SU-DHL-6 (cell line): ENCODE data around the gene SGCG.

Source experiments
- H2AFZ ChIP-seq: fragments of 200-600 bp; sonication (generic); 2 replicates; pipeline ENCODE4 v1.6.1; 2014; ENCODE audit warnings: low read depth, mild to moderate bottlenecking, moderate library complexity, mixed read lengths, antibody characterized with exemption, low read length; ENCODE audit not compliant: severe bottlenecking
- H3F3A ChIP-seq: fragments of 200-600 bp; shearing (Covaris generic); 2 replicates; pipeline ENCODE4 v1.6.0; 2016; ENCODE audit warnings: antibody characterized with exemption, mild to moderate bottlenecking; ENCODE audit not compliant: insufficient read depth
- H3K27ac ChIP-seq: fragments of 200-600 bp; sonication (generic); 2 replicates; pipeline ENCODE4 v1.5.1; 2016; ENCODE audit warnings: low read depth, mild to moderate bottlenecking, low read length, moderate library complexity, mixed read lengths
- H3K27me3 ChIP-seq: fragments of 200-600 bp; sonication (generic), shearing (Covaris generic); 2 replicates; pipeline ENCODE4 v1.6.0; 2014; ENCODE audit warnings: mild to moderate bottlenecking, low read length
- H3K36me3 ChIP-seq: fragments of 200-600 bp; sonication (generic); 2 replicates; pipeline ENCODE4 v1.6.1; 2014; ENCODE audit warnings: mild to moderate bottlenecking, low read length, mixed read lengths
- H3K4me2 ChIP-seq: fragments of 300-600, 200-600 bp; shearing (Covaris generic), sonication (generic); 2 replicates; pipeline ENCODE4 v1.6.0; 2014; ENCODE audit warnings: low read length, low read depth, mild to moderate bottlenecking; ENCODE audit not compliant: poor library complexity, severe bottlenecking
- H3K4me3 ChIP-seq: fragments of 200-600 bp; sonication (generic); 2 replicates; pipeline ENCODE4 v1.5.1; 2014; ENCODE audit warnings: antibody characterized with exemption, low read length, mild to moderate bottlenecking, mixed read lengths; ENCODE audit not compliant: insufficient read depth, poor library complexity, severe bottlenecking
- H3K79me2 ChIP-seq: fragments of 200-600 bp; sonication (generic); 2 replicates; pipeline ENCODE4 v1.6.1; 2014; ENCODE audit warnings: mild to moderate bottlenecking, low read length, moderate library complexity; ENCODE audit not compliant: insufficient read depth
- H3K9ac ChIP-seq: fragments of 200-600 bp; sonication (generic); 2 replicates; pipeline ENCODE4 v1.7.0; 2014; ENCODE audit warnings: mild to moderate bottlenecking, low read length
- H3K9me2 ChIP-seq: fragments of 200-600 bp; sonication (generic); replicated peaks from 2 replicates; pipeline ENCODE4 v1.6.1; 2014; ENCODE audit warnings: low read length; ENCODE audit not compliant: insufficient read depth
- H3K9me3 ChIP-seq: fragments of 200-600 bp; sonication (generic); 2 replicates; pipeline ENCODE4 v1.6.1; 2014; ENCODE audit warnings: low read length, mixed read lengths; ENCODE audit not compliant: insufficient read depth
- H4K20me1 ChIP-seq: fragments of 200-600 bp; sonication (generic); 2 replicates; pipeline ENCODE4 v1.6.1; 2014; ENCODE audit warnings: low read depth, mild to moderate bottlenecking, antibody characterized with exemption, low read length, moderate library complexity, mixed read lengths
- EZH2phosphoT487 ChIP-seq: fragments of 200-600 bp; sonication (generic), shearing (Covaris generic); conservative IDR thresholded peaks from 2 replicates; pipeline ENCODE4 v1.6.1; 2018; ENCODE audit warnings: mild to moderate bottlenecking, antibody characterized with exemption, low read length, moderate library complexity, mixed read lengths
- TF ChIP-seq, protein P1 (sequence below): fragments of 200-600 bp; sonication (generic); IDR thresholded peaks from one replicate; pipeline ENCODE4 v1.5.1; 2017; ENCODE audit warnings: antibody characterized with exemption, mild to moderate bottlenecking, low read length, moderate library complexity; ENCODE audit not compliant: insufficient read depth, poor library complexity, severe bottlenecking

Gene SGCG

DNA sequence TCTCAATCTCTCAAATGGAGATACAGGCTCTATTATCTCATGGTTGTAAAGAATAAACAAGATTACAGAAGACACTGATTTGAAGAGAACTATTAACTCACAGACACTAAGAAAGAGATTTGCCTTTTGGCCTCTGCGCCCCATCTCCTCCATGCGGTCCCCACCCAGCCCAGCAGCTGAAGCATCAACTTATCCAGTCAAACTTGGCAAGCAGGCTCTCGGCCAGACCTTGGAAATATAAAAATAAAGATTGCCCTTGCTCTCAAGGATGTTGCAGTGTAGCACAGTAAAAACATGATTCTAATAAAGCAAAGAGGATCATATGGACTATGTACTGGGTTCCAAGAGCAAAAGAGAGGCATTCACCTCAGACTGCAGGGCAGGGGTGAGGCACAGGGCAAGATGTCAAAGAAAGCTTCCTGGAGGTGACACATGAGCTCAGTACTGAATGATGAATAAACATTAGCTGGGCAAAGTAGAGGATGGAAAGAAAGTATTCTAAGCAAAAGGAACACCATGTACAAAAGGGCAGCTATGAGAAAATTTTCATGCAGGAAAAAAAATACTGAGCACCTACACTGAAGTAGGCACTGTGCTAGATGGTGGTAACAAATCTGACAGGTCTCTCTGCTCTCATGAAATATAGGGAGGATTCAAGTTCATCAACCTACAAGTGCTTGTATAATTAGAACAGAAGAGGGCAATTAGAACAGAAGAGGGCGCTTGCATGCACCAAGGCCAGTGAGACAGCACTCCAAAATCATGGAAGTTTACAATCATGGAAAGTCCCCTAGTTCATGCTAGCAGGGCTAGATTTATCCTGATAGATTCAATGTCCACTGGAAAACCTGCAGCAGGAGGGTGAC lies 167.7 kb downstream of the SGCG start:
- H3K4me3 ChIP-seq, result no peak overlapping the region
- no peaks in the 10 kb centered on the region for H4K20me1 ChIP-seq
- H3K27me3 ChIP-seq, result no peaks in the 10 kb centered on the region
- peaks cover 5% of the 10 kb centered on the region; the same call in 1 of the 2 replicates for H3K36me3 ChIP-seq
- H3K9ac ChIP-seq, result no peak overlapping the region
- H3F3A ChIP-seq, result no peaks in the 10 kb centered on the region
- no peaks in the 10 kb centered on the region for H3K79me2 ChIP-seq
- no peaks in the 10 kb centered on the region for H3K9me3 ChIP-seq
- H3K27ac ChIP-seq, result no peak overlapping the region
- TF ChIP-seq EZH2phosphoT487, result no peak
- TF ChIP-seq, protein P1, sequence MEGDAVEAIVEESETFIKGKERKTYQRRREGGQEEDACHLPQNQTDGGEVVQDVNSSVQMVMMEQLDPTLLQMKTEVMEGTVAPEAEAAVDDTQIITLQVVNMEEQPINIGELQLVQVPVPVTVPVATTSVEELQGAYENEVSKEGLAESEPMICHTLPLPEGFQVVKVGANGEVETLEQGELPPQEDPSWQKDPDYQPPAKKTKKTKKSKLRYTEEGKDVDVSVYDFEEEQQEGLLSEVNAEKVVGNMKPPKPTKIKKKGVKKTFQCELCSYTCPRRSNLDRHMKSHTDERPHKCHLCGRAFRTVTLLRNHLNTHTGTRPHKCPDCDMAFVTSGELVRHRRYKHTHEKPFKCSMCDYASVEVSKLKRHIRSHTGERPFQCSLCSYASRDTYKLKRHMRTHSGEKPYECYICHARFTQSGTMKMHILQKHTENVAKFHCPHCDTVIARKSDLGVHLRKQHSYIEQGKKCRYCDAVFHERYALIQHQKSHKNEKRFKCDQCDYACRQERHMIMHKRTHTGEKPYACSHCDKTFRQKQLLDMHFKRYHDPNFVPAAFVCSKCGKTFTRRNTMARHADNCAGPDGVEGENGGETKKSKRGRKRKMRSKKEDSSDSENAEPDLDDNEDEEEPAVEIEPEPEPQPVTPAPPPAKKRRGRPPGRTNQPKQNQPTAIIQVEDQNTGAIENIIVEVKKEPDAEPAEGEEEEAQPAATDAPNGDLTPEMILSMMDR, result no peak
- no peak overlapping the region for H2AFZ ChIP-seq
- H3K9me2 ChIP-seq, result no peaks in the 10 kb centered on the region
- no peak overlapping the region for H3K4me2 ChIP-seq

DNA sequence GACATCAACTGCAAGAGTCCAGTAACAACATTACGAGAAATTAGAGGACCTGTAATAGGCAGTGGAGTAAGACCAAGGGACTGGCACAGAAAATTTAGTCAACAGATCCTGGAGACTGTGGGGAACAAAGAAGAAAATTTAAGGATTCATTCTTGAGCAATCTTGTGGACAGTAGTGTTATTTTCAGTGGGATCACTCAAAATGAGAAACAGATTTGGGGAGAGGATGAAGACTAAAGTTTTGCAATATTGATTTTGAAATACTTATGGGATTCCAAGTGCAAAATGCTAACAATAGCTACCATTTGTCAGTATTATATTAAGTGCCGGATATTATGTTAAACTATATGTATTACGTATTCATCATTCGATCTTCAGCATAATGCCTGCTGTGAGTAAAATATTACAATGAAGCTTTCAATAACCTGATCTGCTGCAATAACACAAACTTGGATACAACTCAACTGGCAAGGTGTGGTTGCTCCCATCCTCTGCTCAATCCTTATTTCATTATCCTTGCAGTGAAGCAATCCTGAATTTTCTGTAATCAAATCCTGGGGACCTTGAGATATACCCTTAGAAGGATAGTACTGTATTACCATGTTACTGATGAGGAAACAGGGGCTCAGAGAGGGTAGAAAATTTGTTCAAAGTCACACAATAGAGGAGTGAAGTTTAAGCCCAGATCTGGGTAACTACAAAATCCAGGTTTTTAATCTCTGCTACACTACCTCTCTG lies 168.6 kb downstream of the SGCG start:
- no peaks in the 10 kb centered on the region for H3K27me3 ChIP-seq
- no peaks in the 10 kb centered on the region for H3K9me3 ChIP-seq
- H3K9ac ChIP-seq, result no peak overlapping the region
- H3K4me2 ChIP-seq, result no peak overlapping the region
- H3K79me2 ChIP-seq, result no peaks in the 10 kb centered on the region
- H4K20me1 ChIP-seq, result no peaks in the 10 kb centered on the region
- no peak overlapping the region for H3K27ac ChIP-seq
- TF ChIP-seq EZH2phosphoT487, result no peak
- TF ChIP-seq, protein P1, result no peak
- no peaks in the 10 kb centered on the region for H3K9me2 ChIP-seq
- no peaks in the 10 kb centered on the region for H3F3A ChIP-seq
- H3K4me3 ChIP-seq, result no peak overlapping the region
- no peak overlapping the region for H2AFZ ChIP-seq
- H3K36me3 ChIP-seq, result peaks cover 5% of the 10 kb centered on the region; the same call in 1 of the 2 replicates

DNA sequence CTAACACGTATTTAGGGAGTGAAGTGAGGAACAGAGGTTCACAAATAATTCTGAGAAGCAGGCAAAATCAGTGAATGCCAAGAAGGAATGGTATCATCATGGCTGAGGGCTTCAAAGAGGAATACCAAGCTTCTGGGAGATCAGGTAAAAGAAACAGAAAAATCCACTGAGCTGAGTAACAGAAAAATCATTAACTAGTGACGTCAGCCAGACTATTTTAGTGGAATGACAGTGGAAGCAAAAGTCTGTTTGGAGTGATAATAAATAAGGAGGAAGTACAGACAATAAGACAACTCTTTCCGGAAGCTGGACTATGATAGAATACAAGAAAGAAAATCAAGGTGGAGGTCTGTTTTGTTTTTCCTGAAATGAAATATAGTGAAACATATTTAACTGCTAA lies 169.2 kb downstream of the SGCG start:
- no peak for TF ChIP-seq EZH2phosphoT487
- TF ChIP-seq, protein P1, result no peak
- H2AFZ ChIP-seq, result no peak overlapping the region
- no peaks in the 10 kb centered on the region for H3K79me2 ChIP-seq
- H3K4me3 ChIP-seq, result no peak overlapping the region
- no peaks in the 10 kb centered on the region for H3F3A ChIP-seq
- no peak overlapping the region for H3K27ac ChIP-seq
- no peaks in the 10 kb centered on the region for H4K20me1 ChIP-seq
- no peaks in the 10 kb centered on the region for H3K27me3 ChIP-seq
- H3K36me3 ChIP-seq, result peaks cover 5% of the 10 kb centered on the region; the same call in 1 of the 2 replicates
- no peak overlapping the region for H3K4me2 ChIP-seq
- H3K9me2 ChIP-seq, result no peaks in the 10 kb centered on the region
- no peak overlapping the region for H3K9ac ChIP-seq
- H3K9me3 ChIP-seq, result no peaks in the 10 kb centered on the region
